Stimulated activated CD8-positive, alpha-beta memory T cell treated with anti-CD3 and anti-CD28 coated beads, Interleukin-2, amount 100 ng/mL, for 1 hour (primary cell): ENCODE measurements around the gene YEATS2.

ENCODE experiments used
- DNase-seq, 2 donors: peaks; one replicate each; pipeline ENCODE4 v3.0.0-alpha.2; 2020; ENCODE audit warnings: low read depth in 2 of 2

YEATS2 gene

GRCh38 chr3:183833516-183833915 is 135.9 kb downstream of the YEATS2 start:
- DNase-seq, result no peak

GRCh38 chr3:183837390-183837789 is 139.8 kb downstream of the YEATS2 start:
- no peak for DNase-seq

- no peak for DNase-seq
Measured at GRCh38 chr3:183837894-183838293, 140.3 kb downstream of the YEATS2 start.

GRCh38 chr3:183839751-183840150 is 142.2 kb downstream of the YEATS2 start:
- no peak for DNase-seq

- no peak for DNase-seq
Measured at GRCh38 chr3:183844606-183845005, 147.0 kb downstream of the YEATS2 start.

- no peak for DNase-seq
Measured at GRCh38 chr3:183845090-183845489, 147.5 kb downstream of the YEATS2 start.

GRCh38 chr3:183845608-183846288 is 148.2 kb downstream of the YEATS2 start:
- DNase-seq, result no peak

GRCh38 chr3:183854318-183855035 is 156.9 kb downstream of the YEATS2 start:
- no peak for DNase-seq

- DNase-seq, result no peak
Measured at GRCh38 chr3:183857863-183858262, 160.3 kb downstream of the YEATS2 start.
